ENCODE data around the gene MVB12B.

DNA sequence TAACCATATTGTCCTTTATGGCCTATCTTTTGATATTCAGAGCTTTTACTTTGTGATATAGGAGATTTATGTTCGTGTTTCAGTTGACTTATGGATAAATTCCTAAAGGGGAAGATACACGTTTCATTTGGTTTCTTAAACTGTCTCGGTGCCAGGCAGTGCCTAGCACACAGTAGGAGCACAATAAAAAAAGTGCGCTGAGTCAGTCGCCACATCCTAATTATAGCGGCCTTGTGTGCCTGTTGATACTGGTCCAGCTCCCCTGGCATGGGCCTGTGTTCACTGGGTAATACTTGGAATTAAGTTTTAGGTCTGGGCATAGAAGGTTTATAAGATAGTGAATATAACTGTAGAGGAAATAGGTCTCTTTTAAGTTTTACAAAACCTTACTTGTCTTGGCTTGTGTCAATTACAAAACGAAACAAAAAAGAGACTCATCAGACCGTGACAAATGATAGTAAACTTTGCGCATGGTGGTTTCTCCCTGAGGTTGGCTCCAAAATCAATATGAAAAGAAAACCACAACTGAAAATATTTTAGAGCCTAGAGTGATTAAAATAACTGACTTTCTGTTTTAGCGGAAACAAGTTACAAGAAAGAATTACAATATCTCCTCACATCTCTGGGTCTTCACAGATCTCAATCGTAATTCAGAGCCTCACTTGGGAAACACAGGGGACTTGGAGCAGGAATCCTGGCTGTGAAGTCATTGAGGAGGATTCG is 84.8 kb downstream of the MVB12B start:
- TF ChIP-seq, protein P1, sequence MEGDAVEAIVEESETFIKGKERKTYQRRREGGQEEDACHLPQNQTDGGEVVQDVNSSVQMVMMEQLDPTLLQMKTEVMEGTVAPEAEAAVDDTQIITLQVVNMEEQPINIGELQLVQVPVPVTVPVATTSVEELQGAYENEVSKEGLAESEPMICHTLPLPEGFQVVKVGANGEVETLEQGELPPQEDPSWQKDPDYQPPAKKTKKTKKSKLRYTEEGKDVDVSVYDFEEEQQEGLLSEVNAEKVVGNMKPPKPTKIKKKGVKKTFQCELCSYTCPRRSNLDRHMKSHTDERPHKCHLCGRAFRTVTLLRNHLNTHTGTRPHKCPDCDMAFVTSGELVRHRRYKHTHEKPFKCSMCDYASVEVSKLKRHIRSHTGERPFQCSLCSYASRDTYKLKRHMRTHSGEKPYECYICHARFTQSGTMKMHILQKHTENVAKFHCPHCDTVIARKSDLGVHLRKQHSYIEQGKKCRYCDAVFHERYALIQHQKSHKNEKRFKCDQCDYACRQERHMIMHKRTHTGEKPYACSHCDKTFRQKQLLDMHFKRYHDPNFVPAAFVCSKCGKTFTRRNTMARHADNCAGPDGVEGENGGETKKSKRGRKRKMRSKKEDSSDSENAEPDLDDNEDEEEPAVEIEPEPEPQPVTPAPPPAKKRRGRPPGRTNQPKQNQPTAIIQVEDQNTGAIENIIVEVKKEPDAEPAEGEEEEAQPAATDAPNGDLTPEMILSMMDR (conservative IDR thresholded peaks at IDR 0.05 in 1 of 2, IDR thresholded peaks at IDR 0.05 in 1 of 2; ENCODE audit: low read depth in 1 of 2, low read length in 2 of 2): no peak
- TF ChIP-seq EZH2 (IDR thresholded peaks at IDR 0.05; ENCODE audit: low read length, missing control alignments): no peak

Measured in fibroblast of lung (primary cell).